ENCODE results near the gene ZNRF4.

The ZNRF4 gene

DNA sequence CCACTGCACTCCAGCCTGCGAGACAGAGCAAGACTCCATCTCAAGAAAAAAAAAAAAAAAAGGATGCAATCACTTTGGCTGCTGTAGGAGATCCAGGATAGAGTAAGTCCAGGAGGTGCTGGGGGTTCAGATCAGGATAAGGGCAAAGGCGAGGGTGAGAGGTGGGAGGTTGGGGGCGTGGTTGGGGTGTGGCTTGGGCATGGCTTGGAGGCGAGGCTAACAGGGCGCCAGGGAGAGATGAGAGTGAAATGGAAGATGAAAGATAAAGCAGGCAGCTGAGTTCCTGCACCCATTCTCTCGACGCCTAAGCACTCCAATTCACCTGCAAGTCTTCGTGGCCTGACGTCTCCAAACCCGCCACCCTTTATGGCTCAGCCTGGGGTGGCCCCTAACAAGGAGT, 25.0 kb upstream of the ZNRF4 start:
- no peak overlapping the region for H3K27ac ChIP-seq
- no peak for DNase-seq
- no peaks in the 10 kb centered on the region for H3K4me1 ChIP-seq
- no peaks in the 10 kb centered on the region for H3K9me3 ChIP-seq
- TF ChIP-seq CTCF (IDR thresholded peaks at IDR 0.05): no peak
- H3K4me3 ChIP-seq: no peak overlapping the region
- H3K36me3 ChIP-seq: no peaks in the 10 kb centered on the region
- intact Hi-C loops (cut with DNase I; ENCODE audit: low total_unique reads): no loop called here
- H3K27me3 ChIP-seq: peaks cover 0 to 47% of the 10 kb centered on the region in 2 donors

DNA sequence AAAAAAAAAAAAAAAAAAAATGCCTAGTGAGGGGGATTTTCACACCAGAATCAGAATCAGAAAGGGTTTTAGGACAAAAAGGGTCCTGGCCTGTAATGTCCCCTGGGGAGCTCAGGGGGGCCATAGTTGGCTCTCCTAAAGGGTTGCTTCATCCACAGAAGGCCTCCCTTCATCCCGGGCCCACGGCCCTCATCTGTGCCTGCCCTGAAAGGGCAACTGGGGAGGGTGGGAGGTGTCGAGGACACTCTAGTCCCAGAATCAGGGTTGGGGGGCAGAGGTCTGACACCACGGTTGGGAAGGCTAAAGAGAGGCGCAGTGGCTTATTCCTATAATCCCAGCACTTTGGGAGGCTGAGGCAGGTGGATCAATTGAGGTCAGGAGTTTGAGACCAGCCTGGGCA, 22.5 kb upstream of the ZNRF4 start:
- Histone ChIP-seq H3K27me3 (peaks cover 0 to 49% of the 10 kb centered on the region in 2 donors), H3K36me3 (no peaks in the 10 kb centered on the region), H3K9me3 (no peaks in the 10 kb centered on the region), H3K4me1 (peaks cover 0 to 8% (median 0%) of the 10 kb centered on the region in 4 donors), H3K27ac (no peak overlapping the region), H3K4me3 (no peak overlapping the region)
- no peak for DNase-seq
- TF ChIP-seq CTCF (IDR thresholded peaks at IDR 0.05): no peak
- intact Hi-C loops (cut with DNase I; ENCODE audit: low total_unique reads): no loop called here

GRCh38 chr19:5434351-5434917, 20.8 kb upstream of the ZNRF4 start:
- no peak overlapping the region for H3K4me3 ChIP-seq
- H3K36me3 ChIP-seq: no peaks in the 10 kb centered on the region
- no peaks in the 10 kb centered on the region for H3K9me3 ChIP-seq
- H3K27me3 ChIP-seq: peaks cover 0 to 51% of the 10 kb centered on the region in 2 donors
- intact Hi-C loops (cut with DNase I; ENCODE audit: low total_unique reads): no loop called here
- DNase-seq: no peak
- H3K4me1 ChIP-seq: peaks cover 0 to 8% (median 0%) of the 10 kb centered on the region in 4 donors
- H3K27ac ChIP-seq: no peak overlapping the region
- TF ChIP-seq CTCF (IDR thresholded peaks at IDR 0.05): no peak

DNA sequence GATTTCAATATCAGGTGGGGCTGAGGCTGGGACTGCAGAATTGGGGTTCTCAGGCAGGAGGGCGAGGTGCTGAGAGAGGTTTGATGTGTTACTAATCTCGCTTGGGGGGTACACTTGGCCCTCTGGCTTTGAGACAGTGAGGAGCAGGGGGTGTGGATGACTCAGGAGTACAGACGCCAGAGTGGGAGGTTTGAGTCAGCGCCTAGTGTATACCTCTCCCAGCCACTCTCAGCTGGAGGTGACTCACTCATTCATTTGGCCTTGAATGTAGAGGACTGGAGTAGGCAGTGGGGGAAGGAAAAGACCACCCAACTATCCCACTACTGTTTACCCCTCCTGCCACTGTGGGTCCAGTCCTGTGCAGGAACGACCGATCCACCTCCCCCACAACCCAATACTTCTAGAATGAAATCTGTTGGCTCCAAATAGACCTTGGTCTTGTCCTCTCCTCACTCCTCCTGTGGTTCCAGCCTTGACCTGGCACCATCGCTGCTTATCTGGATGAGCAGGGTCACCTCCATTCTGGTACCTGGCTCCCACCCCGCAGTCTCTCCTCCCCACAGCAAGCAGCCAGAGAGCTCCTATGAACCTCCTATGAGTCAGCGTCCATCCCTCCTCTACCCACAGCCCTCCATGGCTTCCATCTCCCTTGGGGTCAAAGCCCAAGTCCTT, 20.1 kb upstream of the ZNRF4 start:
- peaks cover 0 to 54% of the 10 kb centered on the region in 2 donors for H3K27me3 ChIP-seq
- H3K36me3 ChIP-seq: no peaks in the 10 kb centered on the region
- no peak overlapping the region for H3K4me3 ChIP-seq
- no peak for TF ChIP-seq CTCF (IDR thresholded peaks at IDR 0.05)
- no peak overlapping the region for H3K27ac ChIP-seq
- intact Hi-C loops (cut with DNase I; ENCODE audit: low total_unique reads): no loop called here
- H3K9me3 ChIP-seq: no peaks in the 10 kb centered on the region
- DNase-seq: no peak
- H3K4me1 ChIP-seq: peaks cover 0 to 8% (median 0%) of the 10 kb centered on the region in 4 donors

- no peak overlapping the region for H3K4me3 ChIP-seq
- H3K4me1 ChIP-seq: peaks cover 0 to 8% (median 0%) of the 10 kb centered on the region in 4 donors
- H3K27me3 ChIP-seq: peaks cover 0 to 54% of the 10 kb centered on the region in 2 donors
- DNase-seq: no peak
- no peak overlapping the region for H3K27ac ChIP-seq
- no peaks in the 10 kb centered on the region for H3K36me3 ChIP-seq
- no peak for TF ChIP-seq CTCF (IDR thresholded peaks at IDR 0.05)
- H3K9me3 ChIP-seq: no peaks in the 10 kb centered on the region
- intact Hi-C loops (cut with DNase I; ENCODE audit: low total_unique reads): no loop called here
Measured at GRCh38 chr19:5435642-5436017, 19.6 kb upstream of the ZNRF4 start.

Measured in tibial artery (tissue), 4 donors.